ENCODE measurements around the gene MEIOB.

DNA sequence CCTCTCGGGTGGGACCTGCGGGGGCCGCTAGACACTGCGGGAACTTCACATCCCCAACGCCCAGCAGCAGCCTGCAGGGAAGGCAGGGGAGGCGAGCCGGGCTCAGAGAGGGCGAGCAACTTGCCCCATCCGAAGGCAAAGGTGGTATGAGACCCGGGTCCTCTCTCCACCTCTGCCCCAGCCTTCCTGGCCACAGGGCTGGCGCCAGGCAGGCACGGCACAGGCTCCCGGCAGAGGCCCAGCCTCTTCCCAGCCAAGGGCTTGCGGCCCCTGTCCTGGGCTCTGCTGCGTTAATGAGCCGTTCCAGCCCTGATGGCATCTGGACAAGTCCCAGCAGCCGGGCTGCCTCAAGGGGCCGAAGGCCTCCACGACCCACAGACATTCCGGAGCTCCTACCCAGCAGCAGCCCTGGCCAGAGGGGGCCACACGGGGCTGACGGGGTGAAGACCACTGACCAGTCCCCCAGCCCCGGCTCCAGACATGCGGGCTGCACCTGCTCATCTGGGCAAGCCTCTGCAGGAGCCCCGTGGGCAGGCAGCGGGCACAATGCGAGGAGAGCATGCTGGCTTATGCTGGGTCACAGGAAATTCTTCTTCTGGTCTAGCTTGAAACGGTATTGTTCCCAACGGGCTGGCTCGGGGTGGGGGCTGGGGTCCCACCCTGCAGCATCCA is 47.5 kb upstream of the MEIOB start:
- TF ChIP-seq CTCF (IDR thresholded peaks at IDR 0.05) = no peak
- no peak for TF ChIP-seq POLR2A (IDR thresholded peaks at IDR 0.05)

Measured in body of pancreas (tissue), 4 donors.